ENCODE results near the gene IL1R1. TPM values are rescaled to one million over a fixed set of nuclear protein-coding genes. Genes with fewer than 3 reads are reported as not detected.

Gene IL1R1
- total and polyA plus RNA-seq, 12 donors: 8.6 to 153 (median 126) TPM

DNA sequence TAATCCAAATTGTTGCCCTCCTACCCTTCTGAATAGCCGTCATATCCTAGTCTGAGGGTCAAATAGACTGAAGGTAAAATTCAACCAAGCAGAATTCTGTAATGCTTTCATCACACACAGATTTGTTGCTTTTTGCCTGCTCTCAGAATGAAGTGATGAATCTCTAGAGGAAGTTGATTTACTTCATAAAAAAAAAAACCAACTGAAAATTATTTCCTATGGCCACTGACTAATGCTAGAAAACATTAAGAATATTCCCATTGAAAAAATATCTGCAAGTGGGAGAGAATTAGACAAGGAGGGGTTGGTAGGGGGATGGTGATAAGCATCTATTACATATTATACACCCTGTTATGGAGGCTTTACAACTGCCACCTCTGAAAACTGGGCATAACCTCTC, 42.0 kb downstream of the IL1R1 start:
- Histone ChIP-seq H3K9me3 (replicated peaks in 1 of 3) (no peaks in the 10 kb centered on the region), H3K4me3 (no peak overlapping the region), H3K4me1 (replicated peaks in 1 of 2) (peaks cover 0 to 5% of the 10 kb centered on the region in 2 donors), H3K27me3 (no peaks in the 10 kb centered on the region), H3K27ac (no peak overlapping the region), H3K36me3 (replicated peaks in 1 of 2) (no peaks in the 10 kb centered on the region)
- DNase-seq: no peak
- TF ChIP-seq, protein P1, sequence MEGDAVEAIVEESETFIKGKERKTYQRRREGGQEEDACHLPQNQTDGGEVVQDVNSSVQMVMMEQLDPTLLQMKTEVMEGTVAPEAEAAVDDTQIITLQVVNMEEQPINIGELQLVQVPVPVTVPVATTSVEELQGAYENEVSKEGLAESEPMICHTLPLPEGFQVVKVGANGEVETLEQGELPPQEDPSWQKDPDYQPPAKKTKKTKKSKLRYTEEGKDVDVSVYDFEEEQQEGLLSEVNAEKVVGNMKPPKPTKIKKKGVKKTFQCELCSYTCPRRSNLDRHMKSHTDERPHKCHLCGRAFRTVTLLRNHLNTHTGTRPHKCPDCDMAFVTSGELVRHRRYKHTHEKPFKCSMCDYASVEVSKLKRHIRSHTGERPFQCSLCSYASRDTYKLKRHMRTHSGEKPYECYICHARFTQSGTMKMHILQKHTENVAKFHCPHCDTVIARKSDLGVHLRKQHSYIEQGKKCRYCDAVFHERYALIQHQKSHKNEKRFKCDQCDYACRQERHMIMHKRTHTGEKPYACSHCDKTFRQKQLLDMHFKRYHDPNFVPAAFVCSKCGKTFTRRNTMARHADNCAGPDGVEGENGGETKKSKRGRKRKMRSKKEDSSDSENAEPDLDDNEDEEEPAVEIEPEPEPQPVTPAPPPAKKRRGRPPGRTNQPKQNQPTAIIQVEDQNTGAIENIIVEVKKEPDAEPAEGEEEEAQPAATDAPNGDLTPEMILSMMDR (IDR thresholded peaks at IDR 0.05): no peak
- 90 to 97% (median 93%) methylated on average over 1 of the region's 1 CpG for WGBS, 4 donors
- intact Hi-C loops (cut with DNase I): no loop called here

DNA sequence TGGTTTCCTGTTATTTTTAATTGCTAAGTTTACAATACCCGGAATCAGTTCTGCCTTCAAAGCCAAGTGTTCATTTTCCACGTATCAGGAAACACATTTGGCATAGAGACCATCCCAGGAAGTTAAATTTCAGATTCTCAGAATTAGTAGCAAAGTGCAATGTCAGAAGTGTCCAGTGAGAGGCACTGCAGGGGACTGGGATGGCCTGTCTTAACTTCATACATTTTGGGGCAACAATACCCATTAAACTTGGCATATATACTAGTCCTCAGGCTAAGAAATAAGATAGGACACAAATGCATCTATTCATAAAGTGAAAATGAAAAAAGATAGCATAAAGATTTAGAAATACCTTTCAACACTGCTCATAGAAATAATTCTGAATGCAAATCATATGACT, 42.8 kb downstream of the IL1R1 start:
- H3K4me3 ChIP-seq: no peak overlapping the region
- intact Hi-C loops (cut with DNase I): loop anchor here in 1 of 2 donors (5.0 kb wide), 1 partner anchor 52 kb away; no protein-coding TSS in a partner anchor
- 14 to 22% (median 17%) methylated on average over 2 of the region's 2 CpGs for WGBS, 4 donors

DNA sequence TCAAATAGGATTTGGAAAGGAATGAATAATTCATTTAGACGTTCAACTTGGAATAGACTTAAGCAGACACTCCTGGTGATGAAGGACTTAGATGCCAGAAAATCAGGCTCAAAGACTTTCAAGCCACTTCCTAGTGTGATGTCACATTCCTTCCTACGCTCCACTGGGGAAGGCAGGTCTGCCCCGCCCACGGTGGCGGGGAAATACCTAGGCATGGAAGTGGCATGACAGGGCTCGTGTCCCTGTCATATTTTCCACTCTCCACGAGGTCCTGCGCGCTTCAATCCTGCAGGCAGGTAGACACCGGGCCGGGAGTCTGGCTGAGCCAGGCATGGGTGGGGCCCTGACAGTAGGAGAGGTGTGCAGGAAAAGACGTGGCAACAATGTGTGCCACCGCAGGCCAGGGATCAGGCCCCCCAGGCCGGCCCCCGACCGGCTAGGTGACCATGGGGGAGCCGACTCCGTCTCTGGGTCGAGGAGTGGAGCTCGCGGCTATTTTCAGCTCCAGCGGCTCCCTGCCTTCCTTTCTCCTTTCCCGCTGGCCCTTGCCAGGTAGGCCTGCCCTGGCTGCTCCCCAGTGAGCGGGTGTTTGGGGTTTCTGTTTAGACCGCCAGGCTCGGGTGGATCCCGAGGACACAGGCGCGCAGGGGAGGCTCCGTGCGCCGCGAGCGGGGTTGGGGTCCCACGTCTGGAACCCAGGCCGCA, 44.4 kb downstream of the IL1R1 start, which contains the start of gene IL1RL2:
Gene IL1RL2, plus strand, starts transcription at position 233 of the 705 bp plus-strand sequence. CDS start 845 bp downstream, outside the sequence.
- intact Hi-C loops (cut with DNase I): loop anchor here in 1 of 2 donors (5.0 kb wide), 1 partner anchor 50 kb away; no protein-coding TSS in a partner anchor
- H3K4me3 ChIP-seq: peak within 1 kb of the TSS; percentile 15 to 59 (median 32)
- no peaks in the 10 kb centered on the region for H3K36me3 ChIP-seq (replicated peaks in 1 of 2)
- no peak for TF ChIP-seq POLR2A (IDR thresholded peaks at IDR 0.05)
- TF ChIP-seq, protein P1 (IDR thresholded peaks at IDR 0.05): no peak
- no peaks in the 10 kb centered on the region for H3K27me3 ChIP-seq
- DNase-seq: peak in 6 of 7 donors; percentile 31 to 54 (median 36)
- WGBS, 4 donors: 29 to 68% (median 34%) methylated on average over 8 to 36 of the region's 36 CpGs
- H3K9me3 ChIP-seq (replicated peaks in 1 of 3): no peaks in the 10 kb centered on the region
- peak within 1 kb of the TSS in 4 of 5 donors; percentile 48 to 76 (median 60) for H3K27ac ChIP-seq
- H3K4me1 ChIP-seq (replicated peaks in 1 of 2): peaks cover 0 to 5% of the 10 kb centered on the region in 2 donors

More for the DNA sequence above, 42.8 kb downstream of the IL1R1 start:
- Histone ChIP-seq H3K27ac (no peak overlapping the region), H3K9me3 (replicated peaks in 1 of 3) (no peaks in the 10 kb centered on the region), H3K36me3 (replicated peaks in 1 of 2) (no peaks in the 10 kb centered on the region), H3K27me3 (no peaks in the 10 kb centered on the region), H3K4me1 (replicated peaks in 1 of 2) (peaks cover 0 to 5% of the 10 kb centered on the region in 2 donors)
- DNase-seq: no peak
- TF ChIP-seq, protein P1 (IDR thresholded peaks at IDR 0.05): peak in 5 of 6 experiments; percentile 38 to 51 (median 47)
- TF ChIP-seq POLR2A (IDR thresholded peaks at IDR 0.05): no peak

DNA sequence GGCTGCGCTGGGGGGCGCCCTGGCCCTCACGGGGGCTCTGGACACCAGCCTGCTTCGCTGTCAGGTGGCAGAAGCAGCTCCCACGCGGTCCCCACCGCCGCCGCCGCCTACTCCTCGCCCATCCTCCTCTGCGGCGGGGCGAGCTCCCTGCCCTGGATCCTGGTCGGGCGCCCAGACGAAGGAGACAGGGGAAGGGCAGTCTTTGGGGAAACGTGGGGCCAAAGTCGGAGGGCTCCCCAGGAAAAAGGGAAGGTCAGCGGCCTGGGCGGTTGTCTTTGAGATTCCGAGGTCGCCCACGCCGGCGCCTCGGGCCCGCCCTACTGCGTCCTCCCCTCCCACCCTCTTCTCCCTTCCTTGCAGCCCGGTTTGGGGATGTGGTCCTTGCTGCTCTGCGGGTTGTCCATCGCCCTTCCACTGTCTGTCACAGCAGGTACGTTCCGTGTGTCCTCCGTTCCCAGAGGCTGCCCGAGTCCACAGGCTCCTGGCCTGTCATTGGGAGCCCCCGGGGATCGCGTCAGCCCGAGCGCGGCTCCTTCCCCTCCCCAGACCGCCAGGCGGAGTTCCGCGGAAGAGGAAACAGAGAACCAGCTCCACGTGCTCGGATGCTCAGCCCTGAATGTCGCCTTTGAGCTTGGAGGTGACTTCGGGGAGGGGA, 45.1 kb downstream of the IL1R1 start:
- no peaks in the 10 kb centered on the region for H3K27me3 ChIP-seq
- no peaks in the 10 kb centered on the region for H3K9me3 ChIP-seq (replicated peaks in 1 of 3)
- H3K4me3 ChIP-seq: peak overlapping the region; percentile 15 to 59 (median 32)
- TF ChIP-seq POLR2A (IDR thresholded peaks at IDR 0.05): peak in 1 of 2 donors; percentile 24
- TF ChIP-seq, protein P1 (IDR thresholded peaks at IDR 0.05): peak in 5 of 6 experiments; percentile 42 to 61 (median 57)
- peak; percentile 53 to 78 (median 58) for DNase-seq
- WGBS, 4 donors: 1 to 14% (median 5%) methylated on average over 15 to 50 of the region's 50 CpGs
- H3K4me1 ChIP-seq (replicated peaks in 1 of 2): peaks cover 0 to 5% of the 10 kb centered on the region in 2 donors
- intact Hi-C loops (cut with DNase I): loop anchor here in 1 of 2 donors (5.0 kb wide), 1 partner anchor 50 kb away; no protein-coding TSS in a partner anchor
- H3K27ac ChIP-seq: peak overlapping the region in 4 of 5 donors; percentile 48 to 76 (median 60)
- H3K36me3 ChIP-seq (replicated peaks in 1 of 2): no peaks in the 10 kb centered on the region
